ENCODE data around the gene CHST9.

GRCh38 chr18:26960911-26961310 lies 224.2 kb downstream of the CHST9 start:
- TF ChIP-seq, protein P1, sequence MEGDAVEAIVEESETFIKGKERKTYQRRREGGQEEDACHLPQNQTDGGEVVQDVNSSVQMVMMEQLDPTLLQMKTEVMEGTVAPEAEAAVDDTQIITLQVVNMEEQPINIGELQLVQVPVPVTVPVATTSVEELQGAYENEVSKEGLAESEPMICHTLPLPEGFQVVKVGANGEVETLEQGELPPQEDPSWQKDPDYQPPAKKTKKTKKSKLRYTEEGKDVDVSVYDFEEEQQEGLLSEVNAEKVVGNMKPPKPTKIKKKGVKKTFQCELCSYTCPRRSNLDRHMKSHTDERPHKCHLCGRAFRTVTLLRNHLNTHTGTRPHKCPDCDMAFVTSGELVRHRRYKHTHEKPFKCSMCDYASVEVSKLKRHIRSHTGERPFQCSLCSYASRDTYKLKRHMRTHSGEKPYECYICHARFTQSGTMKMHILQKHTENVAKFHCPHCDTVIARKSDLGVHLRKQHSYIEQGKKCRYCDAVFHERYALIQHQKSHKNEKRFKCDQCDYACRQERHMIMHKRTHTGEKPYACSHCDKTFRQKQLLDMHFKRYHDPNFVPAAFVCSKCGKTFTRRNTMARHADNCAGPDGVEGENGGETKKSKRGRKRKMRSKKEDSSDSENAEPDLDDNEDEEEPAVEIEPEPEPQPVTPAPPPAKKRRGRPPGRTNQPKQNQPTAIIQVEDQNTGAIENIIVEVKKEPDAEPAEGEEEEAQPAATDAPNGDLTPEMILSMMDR (IDR thresholded peaks at IDR 0.05; ENCODE audit: low read depth, low read length): no peak
- TF ChIP-seq EZH2phosphoT487 (IDR thresholded peaks at IDR 0.05; ENCODE audit: low read depth): no peak

Data from OCI-LY3 (cell line).